Stimulated activated CD4-positive, alpha-beta T cell treated with anti-CD3 and anti-CD28 coated beads, TNF-alpha, amount 100 ng/mL, for 48 hours (primary cell): ENCODE measurements around the gene RAD51B.
"Not testable (repeated sequence)": the region's sequence is repeated elsewhere in the genome, so short reads cannot be mapped to it uniquely, and the experiment has no call there.

ENCODE experiments used
- DNase-seq, 3 donors: peaks; one replicate each; pipeline ENCODE4 v3.0.0-alpha.2; 2020; ENCODE audit warnings: low read depth in 3 of 3

RAD51B gene

DNA sequence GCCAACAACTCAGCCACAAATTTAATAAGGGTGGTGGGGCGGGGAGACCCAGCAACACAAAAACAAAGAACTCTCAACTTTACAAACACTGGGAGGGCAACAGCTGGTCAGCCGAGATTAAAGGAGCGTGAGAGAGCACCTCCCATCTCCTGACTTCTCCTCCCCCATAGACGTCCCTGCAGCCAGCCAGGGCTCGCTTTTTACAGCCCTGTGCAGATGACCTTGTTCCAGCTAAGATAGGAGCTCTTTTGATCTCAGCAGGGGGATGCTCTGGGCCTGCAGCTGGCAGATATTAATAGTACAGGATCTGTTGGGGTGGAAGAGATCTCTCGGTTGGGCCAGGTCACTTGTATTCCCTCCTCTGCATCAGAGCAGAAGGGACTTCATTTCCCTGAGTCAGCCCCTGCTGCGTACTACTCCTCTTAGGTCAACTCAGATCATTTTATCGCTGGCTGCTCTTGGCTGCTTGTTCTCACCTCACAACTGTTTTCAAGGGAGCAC, 475.8 kb downstream of the RAD51B start:
- no peak for DNase-seq

GRCh38 chr14:68297039-68297438, 477.5 kb downstream of the RAD51B start:
- no peak for DNase-seq

- DNase-seq = no peak
These were observed 478.4 kb downstream of the RAD51B start for GRCh38 chr14:68297876-68298468.

DNA sequence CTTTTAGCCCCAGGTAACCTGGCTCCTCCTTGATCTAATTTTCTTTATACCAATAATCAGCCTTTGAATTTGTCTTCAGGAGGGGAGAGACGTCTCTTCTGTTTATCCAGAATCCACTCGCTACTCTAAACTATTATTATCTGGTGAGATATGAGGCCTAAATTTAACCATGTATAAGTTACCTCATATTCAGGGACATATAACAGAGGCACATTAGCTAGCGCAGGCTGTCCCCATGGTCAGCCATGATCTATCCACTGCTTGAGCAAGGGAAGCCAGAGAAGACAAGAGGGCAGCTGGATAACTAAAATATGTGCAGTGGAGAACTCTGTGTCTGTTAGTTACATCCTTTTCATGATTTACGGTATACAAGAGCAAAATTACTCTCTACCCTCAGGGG, 481.0 kb downstream of the RAD51B start:
- DNase-seq = no peak

GRCh38 chr14:68301219-68301618, 481.6 kb downstream of the RAD51B start:
- DNase-seq = no peak

GRCh38 chr14:68302938-68303337, 483.4 kb downstream of the RAD51B start:
- not testable (repeated sequence) for DNase-seq

DNA sequence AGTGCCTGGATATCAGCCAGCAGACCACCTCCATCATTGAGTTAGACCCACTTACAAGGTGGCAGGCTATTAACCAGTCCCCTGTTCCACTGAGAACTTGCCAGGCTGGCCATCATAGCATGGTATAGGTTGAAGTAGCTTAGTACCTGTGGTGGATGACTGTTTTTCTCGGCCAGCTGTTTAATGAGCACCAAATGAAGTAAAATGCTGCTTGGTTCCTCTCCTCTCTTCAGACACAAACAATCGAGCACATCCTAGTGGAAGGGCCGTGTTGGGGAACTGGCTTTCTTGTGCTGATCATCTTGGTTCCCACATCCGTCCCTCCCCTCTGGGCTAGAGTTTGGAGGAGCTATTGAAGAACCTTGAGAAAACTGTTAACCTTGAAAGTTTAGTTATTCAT, 486.2 kb downstream of the RAD51B start:
- DNase-seq = no peak

DNA sequence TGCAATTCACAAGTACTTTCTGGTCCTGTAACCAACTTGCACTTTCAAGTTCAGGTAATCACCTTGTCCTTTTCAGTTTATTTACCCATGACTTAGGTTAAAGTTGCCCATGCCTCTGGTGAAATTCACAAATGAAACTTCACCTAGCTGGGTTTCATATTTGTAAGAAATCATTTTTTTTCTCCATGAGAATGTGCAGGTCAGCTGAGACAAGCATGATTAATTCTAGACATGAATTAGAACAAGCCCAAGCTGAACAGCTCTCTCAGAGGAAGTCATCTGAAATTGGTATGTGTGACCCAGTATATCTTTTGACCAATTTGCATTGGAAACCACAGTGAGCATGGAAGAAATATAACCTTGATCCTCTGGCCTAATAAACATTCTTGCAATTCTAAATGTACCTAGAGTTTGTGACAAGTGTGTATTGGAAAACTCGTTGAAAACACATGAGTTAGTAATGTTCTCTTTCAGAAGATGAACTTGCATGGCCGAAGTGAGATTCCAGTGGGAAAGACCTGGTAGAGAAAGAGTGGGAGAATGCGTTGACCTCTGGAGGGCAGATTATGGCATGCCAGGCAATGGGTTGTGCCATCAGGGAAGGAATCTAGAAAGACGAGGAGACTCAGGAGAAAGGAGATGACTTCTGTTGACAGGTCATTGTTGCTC, 486.8 kb downstream of the RAD51B start:
- DNase-seq = no peak

- DNase-seq = no peak
These were observed 487.6 kb downstream of the RAD51B start for GRCh38 chr14:68306934-68307789.

- DNase-seq = no peak
These were observed 488.2 kb downstream of the RAD51B start for GRCh38 chr14:68307790-68308168.

DNA sequence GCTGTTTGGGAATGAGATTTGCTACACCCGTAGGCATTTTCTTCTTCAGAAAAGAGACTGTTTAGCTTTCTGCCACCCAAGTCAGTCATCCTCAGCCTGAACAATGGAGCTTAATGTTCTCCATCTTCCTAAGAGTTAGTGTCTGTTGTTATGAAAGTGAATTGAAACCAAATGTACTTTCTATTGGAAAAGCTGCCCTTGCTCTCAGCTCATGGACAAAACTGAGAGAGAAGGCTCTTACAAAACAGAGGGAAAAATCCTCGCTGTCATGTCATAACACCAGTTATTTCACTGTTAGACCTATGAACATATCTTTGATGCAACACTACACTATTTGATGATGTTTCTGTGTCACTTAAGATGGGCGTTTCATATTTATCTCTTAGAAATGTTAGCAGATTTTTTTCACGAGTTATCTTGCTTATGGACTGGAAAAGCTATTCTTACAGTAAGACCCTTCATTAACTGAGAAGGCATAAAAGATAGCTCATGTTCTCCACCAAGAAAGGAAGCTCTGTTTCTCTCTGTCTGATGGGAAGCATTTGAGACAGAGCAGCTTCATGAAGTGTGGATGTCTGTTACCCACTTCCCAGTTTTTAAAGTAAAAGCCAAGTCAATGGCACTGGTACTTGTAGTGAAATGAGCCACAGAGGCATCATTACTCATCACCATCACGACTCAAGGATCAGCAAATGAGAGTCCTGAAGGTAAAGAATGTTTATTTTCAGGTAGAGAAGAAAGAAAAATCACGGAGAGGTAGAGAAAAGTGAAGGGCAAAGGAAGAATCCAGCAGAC, 489.3 kb downstream of the RAD51B start:
- no peak for DNase-seq

DNA sequence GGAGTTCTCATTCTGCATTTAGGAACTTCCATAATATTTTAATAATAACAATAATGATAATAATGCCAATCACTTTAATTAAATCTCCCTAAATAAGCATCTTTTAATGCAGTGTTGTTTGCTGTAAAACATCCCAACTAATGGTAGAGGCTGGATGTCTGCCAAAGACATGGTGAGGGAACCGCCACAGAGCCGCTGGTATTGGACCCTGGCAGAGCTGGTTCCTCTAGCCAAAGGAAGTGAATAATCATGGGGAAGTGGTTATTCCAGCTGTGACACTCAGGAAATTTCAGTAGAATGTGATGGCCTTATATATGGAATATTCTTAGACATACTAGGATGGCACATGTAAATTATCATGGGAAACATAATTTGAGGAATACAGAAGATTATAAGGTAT, 490.0 kb downstream of the RAD51B start:
- no peak for DNase-seq

DNA sequence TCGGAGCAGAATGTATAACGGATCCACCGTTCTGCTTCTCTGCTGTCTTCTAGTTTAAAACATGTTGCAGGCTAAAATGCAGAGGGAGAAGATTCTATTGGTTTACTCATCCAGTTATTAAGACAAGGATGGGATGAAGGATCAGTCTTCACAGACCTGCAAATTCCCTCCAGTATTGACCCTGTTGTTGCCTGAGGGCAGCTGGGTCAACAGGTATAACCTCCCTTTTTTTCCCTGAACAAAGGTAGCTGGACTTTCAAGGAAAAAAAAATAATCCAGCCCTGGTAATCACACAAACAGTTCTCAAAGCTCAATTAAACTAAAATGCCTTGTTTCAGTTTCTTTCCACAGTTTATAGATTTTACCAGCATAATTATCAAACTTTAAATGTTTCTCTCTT, 492.7 kb downstream of the RAD51B start:
- no peak for DNase-seq

DNA sequence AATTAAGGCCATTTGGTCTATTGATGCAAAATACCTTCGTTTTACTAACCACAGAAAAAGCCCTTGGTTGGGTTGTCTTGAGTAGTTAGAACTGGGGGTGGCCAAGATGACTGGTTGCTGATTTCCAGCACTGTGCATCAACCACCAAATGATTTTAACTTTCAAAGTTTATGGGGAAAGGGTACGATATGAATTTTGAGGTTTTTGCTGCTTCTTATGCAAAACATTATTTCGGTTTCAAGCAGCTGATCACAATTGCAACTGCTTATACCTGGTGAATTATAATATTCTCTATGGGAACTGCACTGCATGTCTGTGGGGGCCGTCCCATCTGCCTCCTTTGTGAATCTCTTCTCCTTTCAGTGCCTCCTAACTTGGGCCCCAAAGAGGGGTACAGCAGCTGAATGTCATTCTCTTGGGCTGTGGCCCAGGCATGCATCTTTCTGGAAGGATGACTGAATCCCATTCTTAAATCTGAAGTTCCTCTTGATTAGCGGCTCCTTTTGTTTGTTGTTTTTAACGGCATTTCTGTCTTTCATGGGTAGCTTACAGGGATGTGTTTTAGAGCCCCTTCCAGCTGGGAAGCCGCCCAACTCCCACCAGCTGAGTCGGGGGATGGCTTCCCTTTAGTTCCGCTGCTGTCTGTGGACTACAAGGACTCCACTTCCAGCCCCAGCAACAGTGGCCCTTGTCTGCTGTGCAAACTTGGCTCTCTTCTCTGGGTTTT, 493.5 kb downstream of the RAD51B start:
- DNase-seq = peak; percentile 14 to 30 (median 27)

GRCh38 chr14:68314642-68315041, 495.1 kb downstream of the RAD51B start:
- no peak for DNase-seq

- no peak for DNase-seq
These were observed 495.5 kb downstream of the RAD51B start for GRCh38 chr14:68315081-68315480.

DNA sequence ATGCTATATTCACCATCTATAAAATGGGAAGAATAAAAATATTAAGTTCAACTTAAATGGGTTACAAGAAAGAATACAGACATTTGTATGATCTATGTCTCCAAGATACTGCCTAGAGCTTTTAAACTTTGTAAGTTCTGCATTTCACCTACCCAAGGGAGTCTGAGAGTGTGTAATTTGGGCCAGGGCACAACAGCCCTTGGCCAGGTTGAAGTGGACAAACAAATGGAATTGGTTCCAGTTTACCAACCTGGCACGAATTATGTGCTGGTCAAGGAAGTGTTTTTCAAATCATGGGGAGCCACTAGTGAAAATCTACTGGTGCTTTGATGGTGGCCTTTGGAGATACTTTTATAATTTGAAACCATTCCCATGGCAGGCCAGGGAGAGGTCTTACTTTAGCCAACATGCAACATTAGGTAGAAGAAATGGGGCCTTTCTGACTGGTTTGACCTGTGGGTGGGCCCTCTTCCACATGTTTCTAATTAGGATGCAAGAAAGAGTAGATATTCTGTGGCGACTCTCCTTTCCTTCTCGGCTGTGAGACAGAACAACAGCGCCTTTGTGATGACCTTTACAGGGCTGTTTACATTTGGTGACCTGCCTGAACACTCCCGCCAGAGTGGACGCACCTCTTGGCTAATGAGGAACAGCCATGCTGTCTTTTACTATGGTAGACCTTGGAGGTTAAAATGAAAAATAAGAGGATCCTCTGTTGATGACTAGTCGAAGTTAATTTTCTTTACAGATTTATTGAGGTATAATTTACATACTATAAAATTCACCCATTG, 496.7 kb downstream of the RAD51B start:
- no peak for DNase-seq

GRCh38 chr14:68317239-68317638, 497.7 kb downstream of the RAD51B start:
- DNase-seq = no peak

DNA sequence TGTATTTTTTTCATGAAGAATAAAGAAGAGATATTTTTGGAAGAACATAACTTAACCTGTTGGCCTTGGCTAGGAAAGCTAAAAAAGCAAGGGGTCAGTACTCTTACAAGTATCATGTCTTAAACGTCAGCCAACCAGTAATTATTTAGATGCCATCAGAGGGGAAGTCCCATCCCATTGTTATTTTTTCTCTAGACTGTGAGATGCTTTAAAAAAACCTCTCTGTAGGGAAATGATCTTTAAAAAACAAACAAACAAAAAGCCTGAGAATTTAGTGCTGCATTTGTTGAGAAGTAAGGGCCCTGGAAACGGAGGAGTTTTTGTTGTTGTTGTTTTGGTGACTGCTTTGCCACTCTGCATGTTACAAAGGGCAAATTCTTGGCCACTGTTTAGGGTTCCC, 499.2 kb downstream of the RAD51B start:
- DNase-seq = no peak

- DNase-seq = no peak
These were observed 500.9 kb downstream of the RAD51B start for GRCh38 chr14:68320495-68320894.
